ENCODE data around the gene PGD. TPM values are rescaled to one million over a fixed set of nuclear protein-coding genes. Genes with fewer than 3 reads are reported as not detected.

Gene PGD
- polyA plus RNA-seq, 2 of the 4 experiments (the other 2 are of a cell fraction) = 700 to 1,758 TPM

GRCh38 chr1:10396870-10397269 is 2.0 kb upstream of the PGD start:
- POLR2A ChIA-PET = interaction anchor here (5.0 kb wide), 1 partner anchor 19 kb away, joined by 30 read pairs; no protein-coding TSS in a partner anchor
- CTCF ChIA-PET = no interaction called here
- H3K4me3 ChIP-seq = peak overlapping the region; percentile 89
- no peak for FAIRE-seq
- no peak for ATAC-seq
- WGBS (ENCODE audit: missing lambda C conversion rate) = 68% methylated on average over 3 of the region's 3 CpGs
- H3K4me2 ChIP-seq = peak overlapping the region; percentile 71
- TF ChIP-seq JUN (IDR thresholded peaks at IDR 0.05) (peak in 1 of 2 experiments; percentile 51; a peak in 1 of 5 replicates), MAX (IDR thresholded peaks at IDR 0.05) (no peak)
- no peak for DNase-seq (ENCODE audit: low read depth in 1 of 2, low spot score in 1 of 2)
- peaks cover 30% of the 10 kb centered on the region for H3K9me3 ChIP-seq
- H3K4me1 ChIP-seq = no peaks in the 10 kb centered on the region
- H3K27ac ChIP-seq = peak overlapping the region; percentile 95 to 99

- CTCF ChIA-PET = interaction anchor here (1.0 to 4.2 kb wide), 5 partner anchors 10 to 31 kb away, joined by 5 to 22 read pairs (median 8); partner anchors contain the start of gene CENPS
- TF ChIP-seq EHF (CRISPR knock-in tag; IDR thresholded peaks at IDR 0.05) (no peak), POLR2A (IDR thresholded peaks at IDR 0.05; ENCODE audit: low read length) (peak; percentile 43; the same call in 1 of the 2 replicates)
- DNase-seq (ENCODE audit: low read depth in 1 of 2, low spot score in 1 of 2) (no peak), FAIRE-seq (no peak), ATAC-seq (peak; percentile 63 to 72; a peak in 5 of 6 replicates)
- POLR2A ChIA-PET = interaction anchor here (1.0 to 5.8 kb wide), 9 partner anchors 9 to 82 kb away, joined by 3 to 107 read pairs (median 7); partner anchors contain the start of gene CENPS
- Histone ChIP-seq H3K9me3 (peaks cover 30% of the 10 kb centered on the region), H3K4me2 (peak overlapping the region; percentile 71), H3K27ac (peak overlapping the region; percentile 95 to 99), H3K4me1 (peaks cover 7% of the 10 kb centered on the region; the same call in 2 of the 3 replicates), H3K4me3 (peak overlapping the region; percentile 89)
- 0% methylated on average over 14 of the region's 34 CpGs for WGBS (ENCODE audit: missing lambda C conversion rate)
These were observed 558 bp upstream of the PGD start for GRCh38 chr1:10398278-10398733.

- ChIA-PET CTCF (interaction anchor here (1.4 to 4.2 kb wide), 6 partner anchors 12 to 30 kb away, joined by 3 to 22 read pairs (median 6); partner anchors contain the start of gene CENPS), POLR2A (interaction anchor here (1.4 to 5.8 kb wide), 6 partner anchors 13 to 31 kb away, joined by 3 to 107 read pairs (median 22); no protein-coding TSS in a partner anchor)
- H3K4me2 ChIP-seq = peak overlapping the region; percentile 90
- peak overlapping the region; percentile 95 to 99 for H3K27ac ChIP-seq
- no peak for FAIRE-seq
- H3K9me3 ChIP-seq = peaks cover 22% of the 10 kb centered on the region
- ATAC-seq = no peak; a peak in 1 of 6 replicates
- peaks cover 18% of the 10 kb centered on the region for H3K4me1 ChIP-seq
- no peak for DNase-seq (ENCODE audit: low read depth in 1 of 2, low spot score in 1 of 2)
- no peak for TF ChIP-seq EHMT2 (IDR thresholded peaks at IDR 0.05; ENCODE audit: low read depth)
- peak; percentile 14; the same call in 1 of the 2 replicates for TF ChIP-seq MAX (IDR thresholded peaks at IDR 0.05)
- under 1% methylated on average over 12 of the region's 42 CpGs for WGBS (ENCODE audit: missing lambda C conversion rate)
- peak overlapping the region; percentile 89 for H3K4me3 ChIP-seq
These were observed 629 bp downstream of the PGD start for GRCh38 chr1:10399444-10399941.

GRCh38 chr1:10400013-10400412 is 1.1 kb downstream of the PGD start:
- DNase-seq (ENCODE audit: low read depth in 1 of 2, low spot score in 1 of 2) (no peak), ATAC-seq (no peak), FAIRE-seq (no peak)
- WGBS (ENCODE audit: missing lambda C conversion rate) = 0% methylated on average over 8 of the region's 8 CpGs
- Histone ChIP-seq H3K4me2 (peak overlapping the region; percentile 90), H3K4me1 (peaks cover 24% of the 10 kb centered on the region), H3K27ac (peak overlapping the region; percentile 95 to 99), H3K4me3 (peak overlapping the region; percentile 89), H3K9me3 (peaks cover 17% of the 10 kb centered on the region)
- CTCF ChIA-PET = interaction anchor here (1.4 to 4.2 kb wide), 5 partner anchors 12 to 30 kb away, joined by 3 to 22 read pairs (median 8); partner anchors contain the start of gene CENPS
- POLR2A ChIA-PET = interaction anchor here (1.8 to 5.8 kb wide), 4 partner anchors 13 to 22 kb away, joined by 18 to 107 read pairs (median 28); no protein-coding TSS in a partner anchor
- no peak for TF ChIP-seq TFCP2L1 (CRISPR knock-in tag; IDR thresholded peaks at IDR 0.05)
- TF ChIP-seq TP53 (CRISPR knock-in tag; IDR thresholded peaks at IDR 0.05) = 0 out of 2 replicates have a peak, but pooled peaks have one; percentile 40

GRCh38 chr1:10401281-10401680 is 2.4 kb downstream of the PGD start:
- 0% methylated on average over 1 of the region's 1 CpG for WGBS (ENCODE audit: missing lambda C conversion rate)
- FAIRE-seq (no peak), ATAC-seq (no peak), DNase-seq (ENCODE audit: low read depth in 1 of 2, low spot score in 1 of 2) (no peak)
- peaks cover 4% of the 10 kb centered on the region; the same call in 1 of the 3 replicates for H3K9me3 ChIP-seq
- H3K4me3 ChIP-seq = peak overlapping the region; percentile 89
- peak overlapping the region; percentile 95 to 99 for H3K27ac ChIP-seq
- peak overlapping the region; percentile 90 for H3K4me2 ChIP-seq
- H3K4me1 ChIP-seq = peaks cover 36% of the 10 kb centered on the region
- ChIA-PET CTCF (interaction anchor here (1.1 to 4.2 kb wide), 2 partner anchors 13 to 23 kb away, joined by 4 to 22 read pairs; no protein-coding TSS in a partner anchor), POLR2A (interaction anchor here (3.2 to 5.8 kb wide), 3 partner anchors 13 to 23 kb away, joined by 25 to 107 read pairs (median 30); no protein-coding TSS in a partner anchor)
- no peak for TF ChIP-seq HOXA7 (CRISPR knock-in tag; IDR thresholded peaks at IDR 0.05)
- no peak for TF ChIP-seq TP53 (CRISPR knock-in tag; IDR thresholded peaks at IDR 0.05)
- no peak for TF ChIP-seq EHF (CRISPR knock-in tag; IDR thresholded peaks at IDR 0.05)
- TF ChIP-seq MAZ (IDR thresholded peaks at IDR 0.05; ENCODE audit: borderline replicate concordance, low read depth, low read length) = no peak
- TF ChIP-seq REST (IDR thresholded peaks at IDR 0.05) = no peak
- no peak for TF ChIP-seq HOXB5 (CRISPR knock-in tag; IDR thresholded peaks at IDR 0.05)
- TF ChIP-seq MAX (IDR thresholded peaks at IDR 0.05) = no peak
- no peak for TF ChIP-seq CHD2 (IDR thresholded peaks at IDR 0.05; ENCODE audit: low read length, partially characterized antibody)
- TF ChIP-seq HOXB13 (CRISPR knock-in tag; IDR thresholded peaks at IDR 0.05; ENCODE audit: low read depth) = no peak
- TF ChIP-seq RAD21 (conservative IDR thresholded peaks at IDR 0.05 in 1 of 2, IDR thresholded peaks at IDR 0.05 in 1 of 2) = no peak

Data from A549 (cell line).